GM19240 (cell line): ENCODE results near the gene DMD.

Experiments
- DNase-seq: peaks from one replicate; pipeline ENCODE4 v3.0.0; 2011; ENCODE audit warnings: low spot score; ENCODE audit not compliant: insufficient read length

The DMD gene

DNA sequence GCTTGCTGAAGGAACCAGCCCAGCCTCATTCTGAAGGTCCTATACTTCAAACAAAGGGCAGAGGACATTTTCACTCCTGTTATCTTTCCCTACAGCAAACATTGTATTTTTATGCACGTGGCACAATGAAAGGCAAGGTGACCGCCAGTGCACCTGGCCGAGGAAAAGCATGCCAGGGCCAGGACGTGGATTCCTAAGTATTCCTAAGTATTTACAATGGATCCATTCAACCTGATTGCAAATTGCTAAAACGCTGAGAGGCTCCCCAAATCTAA, 2011.6 kb downstream of the DMD start:
- DNase-seq = no peak

- no peak for DNase-seq
Observed at GRCh38 chrX:31199056-31199839, 2012.1 kb downstream of the DMD start.

GRCh38 chrX:31190221-31190975, 2021.0 kb downstream of the DMD start:
- no peak for DNase-seq

DNA sequence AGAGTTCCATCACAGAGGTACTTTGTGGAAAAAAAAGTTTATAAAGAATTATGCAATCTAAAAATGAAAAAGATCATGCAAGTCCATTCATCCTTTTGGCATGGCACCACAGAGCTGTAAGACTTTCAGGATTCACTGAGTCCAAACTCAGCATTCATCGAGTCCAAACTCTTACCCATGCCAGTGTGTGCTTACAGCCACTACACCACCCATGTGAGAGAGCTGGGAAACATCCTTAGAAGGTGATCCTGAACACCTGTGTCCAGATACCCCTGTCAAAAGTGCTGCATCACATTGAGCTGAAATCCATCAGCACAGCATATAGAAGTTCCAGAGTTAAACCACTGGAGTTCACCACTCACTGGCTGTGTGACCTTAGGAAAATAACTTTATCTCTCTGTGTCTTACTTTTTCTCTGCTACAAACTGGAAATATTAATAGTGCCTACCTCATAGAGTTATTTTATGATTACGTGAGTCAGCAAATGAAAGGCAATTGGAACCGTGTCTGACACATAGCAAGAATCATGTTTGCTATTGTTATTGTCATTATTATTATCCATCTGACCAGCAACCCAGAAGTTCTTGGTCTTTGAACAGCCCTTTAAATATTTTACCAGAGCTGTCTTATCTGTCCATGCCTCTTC, 2024.5 kb downstream of the DMD start:
- DNase-seq = no peak

GRCh38 chrX:31185884-31186283, 2025.5 kb downstream of the DMD start:
- DNase-seq = no peak

DNA sequence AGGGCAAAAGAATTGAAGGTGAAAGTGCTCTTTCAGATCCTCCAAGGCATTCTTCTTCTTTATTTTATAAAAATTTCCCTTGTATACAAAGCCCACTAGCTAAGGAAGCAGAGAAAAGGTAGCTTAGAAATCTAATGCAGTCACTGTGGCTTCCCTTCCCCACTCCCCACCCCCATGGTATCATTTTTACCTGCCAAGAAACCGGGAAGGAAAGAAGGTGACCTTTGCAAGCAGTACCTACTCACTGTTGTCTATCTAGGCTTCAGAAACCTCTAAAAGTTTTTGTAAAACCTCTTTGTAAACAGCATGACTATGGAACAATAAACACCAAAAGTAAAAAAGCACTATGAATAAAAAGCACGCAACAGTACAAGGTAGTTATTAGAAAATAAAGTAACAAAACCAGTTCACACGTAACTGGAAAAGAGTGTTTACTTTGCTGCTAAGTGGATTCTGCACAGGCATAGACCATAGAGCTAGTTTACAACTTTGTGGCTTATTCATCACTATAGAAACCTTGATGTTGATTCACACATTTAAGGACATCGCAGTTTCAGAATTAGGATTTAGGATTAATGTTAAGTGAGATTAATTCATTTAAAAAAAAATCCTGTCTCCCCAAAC, 2029.9 kb downstream of the DMD start:
- no peak for DNase-seq

DNA sequence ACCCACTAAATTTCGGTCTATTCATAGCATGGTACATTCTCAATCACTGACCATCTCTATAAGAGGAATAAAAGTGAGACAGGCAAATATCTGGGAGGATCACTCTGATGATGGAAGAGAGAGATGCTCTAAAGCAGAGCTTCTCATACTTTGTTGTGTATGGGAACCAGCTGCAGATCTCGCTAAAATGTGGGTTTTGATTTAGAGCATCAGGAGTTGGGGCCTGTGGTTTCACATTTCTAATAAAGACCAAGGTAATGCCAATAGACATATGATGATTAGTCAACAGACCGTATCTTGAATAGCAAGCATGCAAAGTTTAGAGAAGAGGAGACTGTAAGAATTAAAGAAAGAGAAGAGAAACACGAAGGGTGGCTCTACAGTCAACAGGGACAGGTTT, 2032.1 kb downstream of the DMD start:
- no peak for DNase-seq

DNA sequence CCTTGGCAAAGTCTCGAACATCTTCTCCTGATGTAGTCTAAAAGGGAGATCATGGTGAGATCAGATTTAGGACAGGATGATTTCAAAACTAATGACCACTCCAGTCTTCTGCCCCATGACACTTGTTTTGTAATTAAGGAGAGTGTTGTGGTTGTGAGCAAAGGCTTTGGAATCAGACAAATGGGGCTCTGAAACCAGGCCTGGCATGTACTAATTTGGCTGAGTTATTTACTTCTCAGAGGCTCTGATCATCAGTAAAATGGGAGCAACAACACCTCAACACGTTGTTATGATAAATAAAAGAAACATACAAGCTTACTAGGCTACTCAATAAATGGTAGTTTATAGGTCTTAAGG, 2032.6 kb downstream of the DMD start:
- DNase-seq = no peak

GRCh38 chrX:31178064-31178768, 2033.1 kb downstream of the DMD start:
- DNase-seq = no peak

GRCh38 chrX:31170792-31171191, 2040.6 kb downstream of the DMD start:
- DNase-seq = no peak

GRCh38 chrX:31168551-31168950, 2042.8 kb downstream of the DMD start:
- no peak for DNase-seq

DNA sequence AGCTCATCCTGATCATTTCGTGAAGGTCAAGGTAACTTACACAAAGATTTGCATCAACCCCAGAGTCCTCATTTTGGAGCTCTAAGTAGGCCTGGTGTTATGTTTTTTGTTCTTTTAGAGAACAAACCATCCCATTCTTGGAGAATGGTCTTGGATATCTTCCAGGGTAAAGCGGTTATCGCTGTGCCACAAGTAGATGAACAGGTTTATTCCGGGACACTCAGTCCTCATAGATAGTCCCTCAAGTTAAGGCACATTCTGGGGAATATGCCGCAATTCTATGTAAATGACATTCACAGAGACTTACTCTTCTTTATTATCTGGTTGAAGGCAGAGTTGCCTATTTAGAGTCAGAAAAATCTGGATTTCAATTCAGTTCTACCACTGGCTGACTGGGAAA, 2044.5 kb downstream of the DMD start:
- DNase-seq = no peak

GRCh38 chrX:31166416-31166815, 2044.9 kb downstream of the DMD start:
- no peak for DNase-seq

DNA sequence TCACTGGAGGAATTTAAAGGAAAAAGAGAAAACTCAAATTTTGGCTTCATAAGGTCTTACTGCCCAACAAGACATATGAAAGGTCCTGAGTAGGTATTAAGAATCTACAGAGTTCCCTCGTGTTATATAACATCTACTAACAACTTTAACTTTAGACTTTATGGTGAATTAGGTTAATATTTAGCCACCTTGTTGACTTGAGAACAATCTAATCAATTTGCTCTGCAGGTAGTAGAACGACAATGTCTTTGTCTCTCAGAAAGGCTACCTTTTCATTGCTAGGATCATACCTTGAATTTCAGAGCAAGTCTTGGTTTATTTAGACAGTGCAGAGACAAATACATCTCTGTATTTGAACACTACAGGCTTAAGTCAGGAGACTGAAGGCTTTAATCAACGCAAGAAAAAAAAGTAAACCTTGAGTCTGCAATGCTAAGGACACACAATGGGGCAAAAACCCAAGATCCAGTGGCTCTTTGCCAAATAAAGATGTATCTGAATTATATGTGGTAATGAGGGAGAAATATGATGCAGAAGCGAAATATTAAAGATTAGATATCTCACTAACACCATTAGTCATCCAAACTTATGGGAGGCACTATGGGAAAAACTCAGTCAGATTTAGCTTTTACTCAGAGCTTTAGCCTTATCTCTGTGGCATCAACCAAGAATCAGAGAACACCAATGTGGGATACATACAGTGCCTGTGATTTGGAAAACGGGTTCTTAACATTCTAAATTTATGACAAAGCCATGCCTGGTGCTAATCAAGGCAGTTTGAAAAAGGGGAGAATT, 2045.9 kb downstream of the DMD start:
- DNase-seq = no peak

DNA sequence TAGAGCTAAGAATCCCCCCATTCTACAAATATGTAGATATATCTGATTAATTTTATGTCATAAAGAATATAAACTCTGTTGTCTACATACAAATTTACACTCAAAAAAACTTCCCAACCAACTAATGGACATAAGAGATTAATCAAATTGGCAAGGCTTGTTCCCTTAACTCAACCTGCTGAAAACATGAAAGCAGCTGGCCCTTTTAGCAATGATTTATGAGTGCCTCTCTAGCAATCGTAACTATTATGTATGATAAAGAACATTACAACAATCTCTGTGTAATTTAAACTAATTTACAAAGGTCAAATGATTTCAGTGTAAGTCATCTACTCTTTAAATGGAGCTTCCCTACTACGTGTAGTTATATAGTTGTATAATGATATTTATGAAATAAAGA, 2056.4 kb downstream of the DMD start:
- DNase-seq = no peak

DNA sequence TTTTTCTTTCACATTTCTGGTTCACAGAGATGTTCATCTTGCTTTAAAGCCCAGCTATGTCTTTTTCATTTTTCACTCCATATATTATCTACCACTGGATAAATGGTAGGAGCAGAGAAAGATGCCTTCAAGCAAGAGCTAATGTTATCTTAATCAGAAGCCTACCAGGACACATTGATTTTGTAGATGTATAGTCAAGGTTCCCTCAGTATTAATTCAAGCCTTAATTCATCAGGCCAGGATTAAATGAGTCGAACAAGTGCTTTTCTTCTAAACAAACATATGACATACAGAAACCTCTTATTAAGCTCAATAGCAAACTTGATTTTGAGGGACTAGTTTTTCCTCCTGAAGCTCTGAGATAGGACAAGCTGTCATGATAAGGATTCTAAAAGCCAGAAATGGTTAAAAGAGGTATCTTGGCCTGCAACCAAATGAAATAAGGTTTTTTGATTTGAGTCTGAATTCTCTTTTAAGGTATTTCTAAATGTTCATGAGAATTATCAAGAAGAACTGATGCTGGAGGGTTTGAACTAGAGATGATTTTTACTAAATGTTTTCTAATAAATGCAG, 2057.8 kb downstream of the DMD start:
- no peak for DNase-seq

DNA sequence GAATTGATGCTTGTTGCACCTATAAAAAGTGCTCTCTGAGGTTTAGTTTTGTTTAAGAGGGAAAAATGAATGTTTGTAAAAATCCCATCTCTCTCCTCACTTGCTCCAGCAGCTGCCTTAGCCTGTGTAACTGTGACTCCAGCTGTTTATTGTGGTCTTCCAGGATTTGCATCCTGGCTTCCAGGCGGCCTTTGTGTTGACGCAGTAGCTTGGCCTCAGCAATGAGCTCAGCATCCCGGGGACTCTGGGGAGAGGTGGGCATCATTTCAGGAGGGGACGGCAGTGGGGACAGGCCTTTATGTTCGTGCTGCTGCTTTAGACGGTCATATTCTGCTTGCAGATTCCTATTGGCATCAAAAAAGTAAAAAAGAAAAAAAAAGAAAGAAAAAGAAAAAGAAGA, 2064.2 kb downstream of the DMD start:
- no peak for DNase-seq

GRCh38 chrX:31139961-31140360, 2071.4 kb downstream of the DMD start:
- no peak for DNase-seq

DNA sequence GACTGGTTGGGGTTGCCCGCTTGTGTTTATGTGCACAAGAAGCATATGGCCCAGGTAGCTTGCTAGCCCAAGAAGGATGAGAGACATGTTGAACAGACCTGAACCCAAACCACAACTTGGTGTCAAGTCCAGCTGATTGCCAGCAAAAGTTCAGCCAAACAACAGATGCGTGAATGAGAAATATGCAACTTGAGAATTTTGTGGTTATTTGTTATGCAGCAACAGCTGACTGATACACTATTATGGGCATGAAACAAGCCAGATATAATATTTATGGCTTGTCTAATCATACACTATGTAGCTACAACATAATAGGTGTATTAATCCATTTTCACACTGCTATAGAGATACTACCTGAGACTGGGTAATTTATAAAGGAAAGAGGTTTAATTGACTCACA, 2073.2 kb downstream of the DMD start:
- no peak for DNase-seq

DNA sequence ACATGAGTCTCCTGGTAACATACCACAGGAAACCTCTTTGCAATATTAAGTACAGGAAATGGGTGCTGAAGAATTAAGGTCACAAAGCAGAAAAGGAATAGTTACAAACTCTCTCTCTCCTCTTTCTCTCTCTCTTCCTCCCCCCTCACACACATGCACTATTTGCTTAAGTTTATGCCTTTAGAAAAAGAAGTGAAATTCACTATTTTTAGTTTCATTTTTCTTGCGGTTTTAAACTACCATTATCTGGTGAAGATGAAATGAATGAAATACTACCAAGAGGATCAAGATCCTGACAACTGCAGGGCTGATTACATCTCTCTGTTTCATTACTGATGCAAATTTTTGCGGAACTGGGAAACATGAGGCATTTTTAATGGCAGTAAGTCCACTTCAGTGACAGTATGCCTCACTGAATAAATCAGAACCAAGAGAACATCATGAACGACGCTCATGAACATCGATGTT, 2075.2 kb downstream of the DMD start:
- DNase-seq = no peak
